GM18951 (cell line): ENCODE data around the gene ADAMTS10.
"Not testable (repeated sequence)": the region's sequence is repeated elsewhere in the genome, so short reads cannot be mapped to it uniquely, and the experiment has no call there.

Source experiments
- POLR2A ChIP-seq: IDR thresholded peaks from 4 replicates; pipeline ENCODE4 v1.6.1; 2011; ENCODE audit warnings: mild to moderate bottlenecking; ENCODE audit not compliant: insufficient read length, insufficient read depth; ENCODE audit errors: extremely low read depth
- in situ Hi-C: fragments of 300-500 bp; cut with MboI; formaldehyde crosslinking; loops from one replicate; pipeline ENCODE4 v1.12.0; 2022; ENCODE audit warnings: low sequenced_read_pairs, mixed read lengths, inconsistent platforms; ENCODE audit not compliant: unreplicated experiment

ADAMTS10 gene

GRCh38 chr19:8573316-8573715, 37.2 kb downstream of the ADAMTS10 start:
- TF ChIP-seq POLR2A = no peak

DNA sequence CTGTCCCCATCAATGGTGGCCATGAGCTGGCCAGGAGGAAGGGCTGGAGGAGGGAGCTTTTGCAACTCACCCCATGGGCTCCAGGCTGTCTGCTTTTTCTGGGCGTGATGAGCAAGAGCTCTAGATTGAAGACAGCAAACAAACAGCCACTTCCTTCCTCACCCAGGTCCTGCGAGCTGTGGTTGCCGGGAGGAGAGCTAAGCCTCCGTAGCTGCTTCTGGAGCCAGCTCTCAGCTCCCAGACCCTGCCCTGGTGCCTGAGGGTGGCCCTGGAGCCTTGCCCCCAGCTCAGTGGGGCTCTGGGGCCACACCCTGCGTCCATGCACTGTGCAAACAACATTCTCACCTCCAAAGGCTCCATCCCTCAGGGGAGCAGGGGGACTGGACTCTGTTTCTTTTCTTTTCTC, 39.5 kb downstream of the ADAMTS10 start:
- TF ChIP-seq POLR2A = no peak
- in situ Hi-C loops = no loop called here

More at GRCh38 chr19:8573316-8573715, 37.2 kb downstream of the ADAMTS10 start:
- in situ Hi-C loops = no loop called here

GRCh38 chr19:8569066-8569771, 41.3 kb downstream of the ADAMTS10 start:
- TF ChIP-seq POLR2A = no peak

GRCh38 chr19:8567522-8568172, 42.9 kb downstream of the ADAMTS10 start:
- in situ Hi-C loops = no loop called here
- no peak for TF ChIP-seq POLR2A

More at GRCh38 chr19:8569066-8569771, 41.3 kb downstream of the ADAMTS10 start:
- in situ Hi-C loops = no loop called here

DNA sequence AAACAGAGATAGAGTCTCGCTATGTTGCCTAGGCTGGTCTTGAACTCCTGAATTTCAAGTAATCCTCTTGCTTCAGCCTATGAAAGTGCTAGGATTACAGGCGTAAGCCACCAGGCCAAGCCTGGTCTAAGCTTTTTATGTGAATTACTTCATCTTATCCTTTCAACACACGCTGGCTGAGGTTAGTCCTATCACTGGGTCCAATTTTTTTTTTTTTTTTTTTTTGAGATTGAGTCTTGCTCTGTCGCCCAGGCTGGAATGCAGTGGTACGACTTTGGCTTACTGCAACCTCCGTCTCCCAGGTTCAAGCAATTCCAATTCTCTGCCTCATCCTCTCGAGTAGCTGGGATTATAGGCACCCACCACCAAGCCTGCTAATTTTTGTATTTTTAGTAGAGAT, 43.7 kb downstream of the ADAMTS10 start:
- TF ChIP-seq POLR2A = no peak
- in situ Hi-C loops = no loop called here

GRCh38 chr19:8564866-8565265, 45.6 kb downstream of the ADAMTS10 start:
- in situ Hi-C loops = not testable (repeated sequence)

DNA sequence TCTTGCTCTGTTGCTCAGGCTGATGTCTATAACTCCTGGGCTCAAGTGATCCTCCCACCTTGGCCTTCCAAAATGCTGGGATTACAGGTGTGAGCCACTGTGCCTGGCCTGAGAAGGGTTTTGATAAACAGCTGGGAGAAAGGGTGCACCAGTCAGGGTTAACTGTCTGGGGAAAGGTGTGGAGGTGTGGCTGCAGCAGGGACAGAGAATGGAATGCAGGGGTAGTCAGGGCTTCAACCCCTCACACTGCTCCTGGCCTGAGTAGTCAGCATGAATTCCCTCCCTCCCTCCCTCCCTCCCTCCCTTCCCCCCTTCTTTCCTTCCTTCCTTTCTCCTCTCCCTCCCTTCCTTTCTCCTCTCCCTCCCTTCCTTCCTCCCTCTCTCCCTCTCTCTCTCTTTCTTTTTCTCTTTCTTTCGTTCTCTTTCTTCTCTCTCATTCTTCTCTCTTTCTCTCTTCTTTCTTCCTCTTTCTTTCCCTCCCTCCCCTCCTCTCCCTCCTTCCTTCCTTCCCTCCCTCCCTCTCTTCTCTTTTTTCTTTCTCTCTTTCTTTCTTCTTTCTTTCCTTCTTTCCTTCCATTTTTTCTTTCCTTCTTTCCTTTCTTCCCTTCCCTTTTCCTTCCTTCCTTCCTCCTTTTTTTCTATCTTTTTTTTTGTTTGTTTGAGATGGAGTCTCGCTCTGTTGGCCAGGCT, 49.3 kb downstream of the ADAMTS10 start:
- in situ Hi-C loops = no loop called here
- no peak for TF ChIP-seq POLR2A

GRCh38 chr19:8558325-8558724, 52.2 kb downstream of the ADAMTS10 start:
- in situ Hi-C loops = no loop called here

GRCh38 chr19:8557642-8558238, 52.8 kb downstream of the ADAMTS10 start:
- no peak for TF ChIP-seq POLR2A
- in situ Hi-C loops = no loop called here

More at GRCh38 chr19:8558325-8558724, 52.2 kb downstream of the ADAMTS10 start:
- TF ChIP-seq POLR2A = no peak

- in situ Hi-C loops = not testable (repeated sequence)
Observed at GRCh38 chr19:8553729-8554128, 56.8 kb downstream of the ADAMTS10 start.

GRCh38 chr19:8552810-8553209, 57.7 kb downstream of the ADAMTS10 start:
- in situ Hi-C loops = no loop called here
- TF ChIP-seq POLR2A = no peak

GRCh38 chr19:8550070-8550469, 60.4 kb downstream of the ADAMTS10 start:
- no peak for TF ChIP-seq POLR2A
- in situ Hi-C loops = no loop called here

- TF ChIP-seq POLR2A = no peak
- in situ Hi-C loops = no loop called here
Observed at GRCh38 chr19:8545743-8546142, 64.8 kb downstream of the ADAMTS10 start.
